ENCODE data around the gene KCNT2.

- no peak for TF ChIP-seq CEBPB (IDR thresholded peaks at IDR 0.05)
- TF ChIP-seq CTCF (IDR thresholded peaks at IDR 0.05), result no peak
- no peak for TF ChIP-seq KDM1A (IDR thresholded peaks at IDR 0.05; ENCODE audit: low read depth)
- no peak for TF ChIP-seq MAX (IDR thresholded peaks at IDR 0.05)
Measured at GRCh38 chr1:196497817-196498216, 110.4 kb downstream of the KCNT2 start.

Measured in A549 (cell line).